Measurements from ENCODE around the gene SETD2.

Gene SETD2

GRCh38 chr3:47007001-47007400 lies 156.9 kb downstream of the SETD2 start:
- DNase-seq, result no peak

- no peak for DNase-seq
These were observed 157.7 kb downstream of the SETD2 start for GRCh38 chr3:47006145-47006651.

GRCh38 chr3:47005212-47006144 lies 158.4 kb downstream of the SETD2 start:
- DNase-seq, result no peak

GRCh38 chr3:47004369-47005211 lies 159.3 kb downstream of the SETD2 start:
- DNase-seq, result no peak

- no peak for DNase-seq
These were observed 160.2 kb downstream of the SETD2 start for GRCh38 chr3:47003461-47004368.

GRCh38 chr3:47003056-47003410 lies 160.9 kb downstream of the SETD2 start:
- no peak for DNase-seq

GRCh38 chr3:47002171-47003055 lies 161.5 kb downstream of the SETD2 start:
- DNase-seq, result no peak

- no peak for DNase-seq
These were observed 162.2 kb downstream of the SETD2 start for GRCh38 chr3:47001731-47002170.

GRCh38 chr3:47000922-47001730 lies 162.8 kb downstream of the SETD2 start:
- DNase-seq, result no peak

- DNase-seq, result no peak
These were observed 163.6 kb downstream of the SETD2 start for GRCh38 chr3:47000198-47000815.

GRCh38 chr3:46999516-47000197 lies 164.3 kb downstream of the SETD2 start:
- DNase-seq, result no peak

- DNase-seq, result no peak
These were observed 164.9 kb downstream of the SETD2 start for GRCh38 chr3:46998852-46999515.

- DNase-seq, result peak; percentile 62
These were observed 165.6 kb downstream of the SETD2 start for GRCh38 chr3:46998121-46998851.

GRCh38 chr3:46997453-46998091 lies 166.3 kb downstream of the SETD2 start:
- no peak for DNase-seq

GRCh38 chr3:46996689-46997452 lies 167.0 kb downstream of the SETD2 start:
- DNase-seq, result no peak

- no peak for DNase-seq
These were observed 167.9 kb downstream of the SETD2 start for GRCh38 chr3:46995901-46996562.
